GM12878 (cell line): ENCODE results near the gene CCDC74A. TPM values are rescaled to one million over a fixed set of nuclear protein-coding genes. Genes with fewer than 3 reads are reported as not detected.

Experiments
- ATAC-seq: fragments of 200-7000 bp; cut with Tn5 transposase; 3 replicates; pipeline ENCODE4 v1.9.1; 2020; ENCODE audit warnings: mild to moderate bottlenecking, moderate library complexity
- BruUV-seq: library from RNA; stranded (reverse); fragments of 400-500 nt; replicated peaks from 2 replicates; lab custom pipeline; 2021; lab: Mats Ljungman, UMichigan
- CTCF ChIA-PET: fragments of 300-600 bp; sonication (Branson Sonifier 250); formaldehyde crosslinking; extraction: SDS; loops from one replicate; lab custom pipeline; 2021; ENCODE audit warnings: inconsistent platforms; lab: Yijun Ruan, JAX
- POLR2A ChIA-PET: fragments of 350-600 bp; formaldehyde crosslinking; extraction: SDS; loops from one replicate; lab custom pipeline; 2021; ENCODE audit warnings: inconsistent platforms; lab: Charles Lee
- RAD21 ChIA-PET: fragments of 300-600 bp; sonication (Branson Sonifier 250); formaldehyde crosslinking; loops from one replicate; lab custom pipeline; 2023; ENCODE audit warnings: antibody characterized with exemption; ENCODE audit not compliant: unreplicated experiment; lab: Charles Lee
- SMC1A ChIA-PET: fragments of 300-600 bp; sonication (Branson Sonifier 250); formaldehyde crosslinking; loops from one replicate; lab custom pipeline; 2023; ENCODE audit not compliant: unreplicated experiment, uncharacterized antibody; lab: Charles Lee
- DNase-seq: peaks from one replicate; pipeline ENCODE4 v3.0.0-alpha.2; 2011; ENCODE audit warnings: low read depth, low spot score
- FAIRE-seq: peaks from 3 replicates; lab custom pipeline; 2011; peaks lifted over from hg19 to GRCh38; lab: Jason Lieb, UNC
- H2AFZ ChIP-seq: 2 replicates; pipeline ENCODE4 v1.6.0; 2011; ENCODE audit warnings: low read depth, low read length, control low read depth; ENCODE audit not compliant: control insufficient read depth
- H3K27ac ChIP-seq: 2 replicates; pipeline ENCODE4 v1.5.1; 2011; ENCODE audit warnings: control low read depth; ENCODE audit not compliant: control insufficient read depth, insufficient read depth
- H3K27me3 ChIP-seq, 2 experiments: replicated peaks in 1 of 2; 2 replicates each; pipeline versions ENCODE4 v1.6.0 to v1.6.1; 2011; ENCODE audit warnings: low read length in 1 of 2; ENCODE audit not compliant: control insufficient read depth in 2 of 2, insufficient read depth in 2 of 2
- H3K36me3 ChIP-seq, 2 experiments: 2 replicates each; pipeline ENCODE4 v1.5.1; 2011; ENCODE audit warnings: low read length in 1 of 2; ENCODE audit not compliant: control insufficient read depth in 2 of 2, insufficient read depth in 2 of 2
- H3K4me1 ChIP-seq: 2 replicates; pipeline ENCODE4 v1.6.1; 2011; ENCODE audit warnings: mild to moderate bottlenecking, low read length, moderate library complexity, mixed read lengths; ENCODE audit not compliant: control insufficient read depth, insufficient read depth
- H3K4me2 ChIP-seq: 2 replicates; pipeline ENCODE4 v1.6.0; 2011; ENCODE audit warnings: control low read depth; ENCODE audit not compliant: control insufficient read depth, insufficient read depth
- H3K4me3 ChIP-seq: fragments of 200-600 bp; sonication (generic); 2 replicates; pipeline ENCODE4 v1.5.1; 2016
- H3K79me2 ChIP-seq: 2 replicates; pipeline ENCODE4 v1.6.0; 2011; ENCODE audit warnings: low read length; ENCODE audit not compliant: control insufficient read depth, insufficient read depth
- H3K9ac ChIP-seq: 2 replicates; pipeline ENCODE4 v1.8.0; 2011; ENCODE audit warnings: low read length, control low read depth, mixed read lengths; ENCODE audit not compliant: control insufficient read depth, insufficient read depth
- H3K9me3 ChIP-seq: replicated peaks from 3 replicates; pipeline ENCODE4 v1.5.1; 2011; ENCODE audit warnings: mild to moderate bottlenecking, low read length; ENCODE audit not compliant: control insufficient read depth, insufficient read depth
- H4K20me1 ChIP-seq: 2 replicates; pipeline ENCODE4 v1.6.0; 2011; ENCODE audit not compliant: control insufficient read depth, insufficient read depth
- ATF7 ChIP-seq: fragments of 450-650 bp; IDR thresholded peaks from 2 replicates; pipeline ENCODE4 v1.6.1; 2016; ENCODE audit warnings: low read depth, mild to moderate bottlenecking
- CHD1 ChIP-seq: IDR thresholded peaks from 2 replicates; pipeline ENCODE4 v1.6.1; 2012; ENCODE audit warnings: low read depth, low read length, improper control_type of control experiment
- CHD4 ChIP-seq: fragments of 200-600 bp; sonication (generic); IDR thresholded peaks from 2 replicates; pipeline ENCODE4 v1.6.1; 2016; ENCODE audit warnings: mild to moderate bottlenecking
- CREB1 ChIP-seq: IDR thresholded peaks from 2 replicates; pipeline ENCODE4 v1.6.1; 2012; ENCODE audit warnings: low read depth, mild to moderate bottlenecking, inconsistent platforms
- CREM ChIP-seq: IDR thresholded peaks from 2 replicates; pipeline ENCODE4 v1.6.1; 2014; ENCODE audit warnings: antibody characterized with exemption, low read depth
- HDAC2 ChIP-seq: fragments of 200-600 bp; sonication (generic); IDR thresholded peaks from 2 replicates; pipeline ENCODE4 v1.6.1; 2017
- IRF4 ChIP-seq: IDR thresholded peaks from 2 replicates; pipeline ENCODE4 v1.6.1; 2011; ENCODE audit warnings: low read depth, low read length
- JUND ChIP-seq: IDR thresholded peaks from 2 replicates; pipeline ENCODE4 v1.6.1; 2012; ENCODE audit warnings: low read depth, mild to moderate bottlenecking, low read length, improper control_type of control experiment, moderate library complexity
- KAT2A ChIP-seq: conservative IDR thresholded peaks from 2 replicates; pipeline ENCODE4 v1.6.1; 2011; ENCODE audit warnings: low read depth, low read length; ENCODE audit not compliant: control insufficient read depth
- MTA2 ChIP-seq: fragments of 450-650 bp; IDR thresholded peaks from 2 replicates; pipeline ENCODE4 v1.6.1; 2016; ENCODE audit warnings: low read depth, mild to moderate bottlenecking, moderate library complexity
- PAX5 ChIP-seq: IDR thresholded peaks from 2 replicates; pipeline ENCODE4 v1.6.1; 2011; ENCODE audit warnings: low read depth, low read length, borderline replicate concordance
- RAD21 ChIP-seq: IDR thresholded peaks from 2 replicates; pipeline ENCODE4 v1.6.1; 2011; ENCODE audit warnings: mild to moderate bottlenecking, low read depth, low read length, moderate library complexity; ENCODE audit not compliant: insufficient read depth
- RAD51 ChIP-seq: fragments of 450-650 bp; IDR thresholded peaks from 2 replicates; pipeline ENCODE4 v1.6.1; 2016; ENCODE audit warnings: moderate library complexity, mild to moderate bottlenecking, inconsistent platforms
- RELA ChIP-seq: fragments of 450-650 bp; IDR thresholded peaks from 2 replicates; pipeline ENCODE4 v1.8.0; 2014; ENCODE audit warnings: borderline replicate concordance; ENCODE audit not compliant: partially characterized antibody
- RUNX3 ChIP-seq: IDR thresholded peaks from 2 replicates; pipeline ENCODE4 v1.6.1; 2012; ENCODE audit warnings: low read length, inconsistent platforms
- SIN3A ChIP-seq: IDR thresholded peaks from 2 replicates; pipeline ENCODE4 v1.6.1; 2012; ENCODE audit warnings: low read depth, low read length, improper control_type of control experiment
- SIX5 ChIP-seq: IDR thresholded peaks from 2 replicates; pipeline ENCODE4 v1.6.1; 2011; ENCODE audit warnings: mild to moderate bottlenecking, low read depth, low read length, moderate library complexity; ENCODE audit not compliant: severe bottlenecking
- SMC3 ChIP-seq: IDR thresholded peaks from 2 replicates; pipeline ENCODE4 v1.6.1; 2011; ENCODE audit warnings: low read length, improper control_type of control experiment, borderline replicate concordance
- STAT1 ChIP-seq: fragments of 450-650 bp; conservative IDR thresholded peaks from 2 replicates; pipeline ENCODE4 v1.6.1; 2014; ENCODE audit warnings: antibody characterized with exemption, mild to moderate bottlenecking
- YY1 ChIP-seq: IDR thresholded peaks from 2 replicates; pipeline ENCODE4 v1.6.1; 2011; ENCODE audit warnings: low read depth, mild to moderate bottlenecking, low read length
- ZZZ3 ChIP-seq: IDR thresholded peaks from 2 replicates; pipeline ENCODE4 v1.6.1; 2011; ENCODE audit warnings: low read depth; ENCODE audit not compliant: control insufficient read depth, insufficient read length
- WGBS: methylation state at CpG from one replicate; pipeline ENCODE4 v1.1.6; 2016; ENCODE audit warnings: low lambda C conversion rate; ENCODE audit not compliant: insufficient replicate concordance, insufficient coverage; ENCODE audit errors: missing lambda C conversion rate; 5-methylcytosine and 5-hydroxymethylcytosine counted together
- in situ Hi-C: fragments of 300-500 bp; cut with MboI; formaldehyde crosslinking; loops from 9 replicates; pipeline ENCODE4 v1.14.3; 2018; ENCODE audit warnings: mixed read lengths
- intact Hi-C: fragments of 100-400 bp; cut with micrococcal nuclease; formaldehyde crosslinking; loops from one replicate; pipeline ENCODE4 v1.14.2; 2022; ENCODE audit not compliant: unreplicated experiment
- polyA plus RNA-seq, 11 experiments: library from polyadenylated mRNA; depleted of rRNA in 4 of 11; unstranded in 6 of 11; stranded (reverse) in 5 of 11; fragments of >200 nt; fragmentation: Nextera tagmentation in 4 of 11; fragmentation: Illumina TruSeq in 1 of 11; extraction: Ambion mirVana in 4 of 11; extraction: Trizol in 1 of 11; gene quantifications; 1 replicate in 1 of 11; 2 replicates in 10 of 11; pipeline versions ENCODE4 v1.2.1 to v1.2.3, GENCODE V29; 2011 to 2016; ENCODE audit warnings: inconsistent platforms in 2 of 11, missing spikeins in 2 of 11, low read depth in 1 of 11
- total RNA-seq, 4 experiments: library from RNA; depleted of rRNA in 3 of 4; stranded (reverse); fragments of >200 nt in 3 of 4; fragmentation: Illumina TruSeq in 1 of 4; extraction: Trizol in 1 of 4; gene quantifications; 2 replicates each; pipeline versions ENCODE4 v1.2.1 to v1.2.3, GENCODE V29; 2013 to 2021
- TF ChIP-seq, protein P1 (sequence below): fragments of 450-650 bp; formaldehyde crosslinking; IDR thresholded peaks from 2 replicates; pipeline ENCODE4 v1.4.0; 2020; ENCODE audit warnings: mild to moderate bottlenecking, moderate library complexity

CCDC74A gene
- total and polyA plus RNA-seq, 10 of the 15 experiments (the other 5 are each of a cell fraction or from before 2014, with no cell fraction given), result 14.3 to 133 (median 64.2) TPM

- CTCF ChIA-PET, result interaction anchor here (1.3 kb wide), 1 partner anchor 92 kb away, joined by 3 read pairs; no protein-coding TSS in a partner anchor
- DNase-seq (no peak), FAIRE-seq (no peak), ATAC-seq (peak; percentile 72)
- Histone ChIP-seq H3K4me1 (peaks cover 67% of the 10 kb centered on the region), H3K9me3 (peaks cover 6% of the 10 kb centered on the region; the same call in 2 of the 3 replicates), H3K9ac (peak overlapping the region; percentile 34), H4K20me1 (no peaks in the 10 kb centered on the region), H3K79me2 (peaks cover 21% of the 10 kb centered on the region), H3K4me2 (peak overlapping the region; percentile 48; the same call in 1 of the 2 replicates), H3K27ac (peak overlapping the region; percentile 80), H3K27me3 (no peaks in the 10 kb centered on the region), H3K4me3 (no peak overlapping the region), H3K36me3 (no peaks in the 10 kb centered on the region; a peak in 1 of 4 replicates), H2AFZ (peak overlapping the region; percentile 44; the same call in 1 of the 2 replicates)
- in situ Hi-C loops (no loop called here), intact Hi-C loops (loop anchor here (2.0 kb wide), 2 partner anchors 21 to 93 kb away; no protein-coding TSS in a partner anchor)
- SMC1A ChIA-PET, result no interaction called here
- BruUV-seq, result no TSS peak
- POLR2A ChIA-PET, result interaction anchor here (1.0 kb wide), 1 partner anchor 90 kb away, joined by 3 read pairs; no protein-coding TSS in a partner anchor
- RAD21 ChIA-PET, result no interaction called here
- WGBS, result 52% methylated on average over 7 of the region's 7 CpGs
- TF ChIP-seq, protein P1, sequence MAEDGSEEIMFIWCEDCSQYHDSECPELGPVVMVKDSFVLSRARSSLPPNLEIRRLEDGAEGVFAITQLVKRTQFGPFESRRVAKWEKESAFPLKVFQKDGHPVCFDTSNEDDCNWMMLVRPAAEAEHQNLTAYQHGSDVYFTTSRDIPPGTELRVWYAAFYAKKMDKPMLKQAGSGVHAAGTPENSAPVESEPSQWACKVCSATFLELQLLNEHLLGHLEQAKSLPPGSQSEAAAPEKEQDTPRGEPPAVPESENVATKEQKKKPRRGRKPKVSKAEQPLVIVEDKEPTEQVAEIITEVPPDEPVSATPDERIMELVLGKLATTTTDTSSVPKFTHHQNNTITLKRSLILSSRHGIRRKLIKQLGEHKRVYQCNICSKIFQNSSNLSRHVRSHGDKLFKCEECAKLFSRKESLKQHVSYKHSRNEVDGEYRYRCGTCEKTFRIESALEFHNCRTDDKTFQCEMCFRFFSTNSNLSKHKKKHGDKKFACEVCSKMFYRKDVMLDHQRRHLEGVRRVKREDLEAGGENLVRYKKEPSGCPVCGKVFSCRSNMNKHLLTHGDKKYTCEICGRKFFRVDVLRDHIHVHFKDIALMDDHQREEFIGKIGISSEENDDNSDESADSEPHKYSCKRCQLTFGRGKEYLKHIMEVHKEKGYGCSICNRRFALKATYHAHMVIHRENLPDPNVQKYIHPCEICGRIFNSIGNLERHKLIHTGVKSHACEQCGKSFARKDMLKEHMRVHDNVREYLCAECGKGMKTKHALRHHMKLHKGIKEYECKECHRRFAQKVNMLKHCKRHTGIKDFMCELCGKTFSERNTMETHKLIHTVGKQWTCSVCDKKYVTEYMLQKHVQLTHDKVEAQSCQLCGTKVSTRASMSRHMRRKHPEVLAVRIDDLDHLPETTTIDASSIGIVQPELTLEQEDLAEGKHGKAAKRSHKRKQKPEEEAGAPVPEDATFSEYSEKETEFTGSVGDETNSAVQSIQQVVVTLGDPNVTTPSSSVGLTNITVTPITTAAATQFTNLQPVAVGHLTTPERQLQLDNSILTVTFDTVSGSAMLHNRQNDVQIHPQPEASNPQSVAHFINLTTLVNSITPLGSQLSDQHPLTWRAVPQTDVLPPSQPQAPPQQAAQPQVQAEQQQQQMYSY (CRISPR knock-in tag), result no peak
- TF ChIP-seq ATF7, result peak; percentile 64
- TF ChIP-seq CHD4, result no peak
- no peak for TF ChIP-seq HDAC2
- no peak for TF ChIP-seq IRF4
- TF ChIP-seq MTA2, result no peak
- TF ChIP-seq CREB1, result 0 out of 2 replicates have a peak, but pooled peaks have one; percentile 24
- TF ChIP-seq KAT2A, result no peak
- TF ChIP-seq RUNX3, result peak; percentile 29; the same call in 1 of the 2 replicates
- no peak for TF ChIP-seq ZZZ3
- TF ChIP-seq CHD1, result no peak
- no peak for TF ChIP-seq RELA
- TF ChIP-seq JUND, result no peak
- TF ChIP-seq STAT1, result no peak
- no peak for TF ChIP-seq SIN3A
- no peak for TF ChIP-seq SIX5
- TF ChIP-seq RAD51, result no peak
- peak; percentile 52; the same call in 1 of the 2 replicates for TF ChIP-seq CREM
- TF ChIP-seq SMC3, result peak; percentile 15; the same call in 1 of the 2 replicates
- TF ChIP-seq YY1, result no peak
- peak; percentile 21; the same call in 1 of the 2 replicates for TF ChIP-seq RAD21
- TF ChIP-seq PAX5, result no peak
These were observed 52.5 kb downstream of the CCDC74A start for GRCh38 chr2:131580187-131580586.
